Bronchial epithelial cell (primary cell): ENCODE measurements around the gene KCNQ1OT1. TPM values are rescaled to one million over a fixed set of nuclear protein-coding genes. Genes with fewer than 3 reads are reported as not detected.

Experiments used
- DNase-seq: peaks from one replicate; pipeline ENCODE4 v3.0.0-alpha.2; 2010; ENCODE audit warnings: low read depth
- FAIRE-seq: peaks from 2 replicates; lab custom pipeline; 2011; peaks lifted over from hg19 to GRCh38; lab: Jason Lieb, UNC
- H3K27me3 ChIP-seq: 2 replicates; pipeline ENCODE4 v1.5.1; 2011; ENCODE audit warnings: low read length; ENCODE audit not compliant: control insufficient read depth, insufficient read depth
- H3K36me3 ChIP-seq: 2 replicates; pipeline ENCODE4 v1.5.1; 2011; ENCODE audit warnings: low read length; ENCODE audit not compliant: control insufficient read depth, insufficient read depth
- H3K4me3 ChIP-seq: 2 replicates; pipeline ENCODE4 v1.5.1; 2011; ENCODE audit warnings: mild to moderate bottlenecking, low read depth, low read length, control low read depth
- CTCF ChIP-seq: IDR thresholded peaks from 2 replicates; pipeline ENCODE4 v1.5.1; 2011; ENCODE audit warnings: mild to moderate bottlenecking, moderate library complexity, low read length, control low read depth, inconsistent platforms; ENCODE audit not compliant: insufficient read depth, severe bottlenecking
- total RNA-seq: library from RNA; depleted of rRNA; stranded (reverse); fragments of >200 nt; gene quantifications from 2 replicates; pipeline ENCODE4 v1.2.1, GENCODE V29; 2014

KCNQ1OT1 gene
- total RNA-seq, 1 donor from 2014 or later, result 0.53 TPM

- FAIRE-seq, result no peak
- Histone ChIP-seq H3K27me3 (no peaks in the 10 kb centered on the region), H3K36me3 (no peaks in the 10 kb centered on the region), H3K4me3 (no peak overlapping the region)
- no peak for TF ChIP-seq CTCF
- no peak for DNase-seq
These were observed 130.0 kb downstream of the KCNQ1OT1 start for GRCh38 chr11:2569731-2570210.

- no peak for TF ChIP-seq CTCF
- Histone ChIP-seq H3K27me3 (no peaks in the 10 kb centered on the region), H3K4me3 (no peak overlapping the region), H3K36me3 (no peaks in the 10 kb centered on the region)
- DNase-seq (no peak), FAIRE-seq (no peak)
These were observed 130.5 kb downstream of the KCNQ1OT1 start for GRCh38 chr11:2569321-2569721.

GRCh38 chr11:2567026-2567671, 132.6 kb downstream of the KCNQ1OT1 start:
- no peak overlapping the region for H3K4me3 ChIP-seq
- FAIRE-seq (no peak), DNase-seq (no peak)
- no peaks in the 10 kb centered on the region for H3K27me3 ChIP-seq
- TF ChIP-seq CTCF, result no peak
- no peaks in the 10 kb centered on the region for H3K36me3 ChIP-seq

GRCh38 chr11:2566223-2567025, 133.4 kb downstream of the KCNQ1OT1 start:
- Histone ChIP-seq H3K36me3 (no peaks in the 10 kb centered on the region), H3K4me3 (no peak overlapping the region), H3K27me3 (no peaks in the 10 kb centered on the region)
- DNase-seq, result no peak
- FAIRE-seq, result no peak
- no peak for TF ChIP-seq CTCF

- Histone ChIP-seq H3K36me3 (no peaks in the 10 kb centered on the region), H3K27me3 (no peaks in the 10 kb centered on the region), H3K4me3 (no peak overlapping the region)
- DNase-seq, result no peak
- no peak for FAIRE-seq
- TF ChIP-seq CTCF, result no peak
These were observed 134.2 kb downstream of the KCNQ1OT1 start for GRCh38 chr11:2565447-2566222.
